AG08396 (cell line): Measurements from ENCODE around the gene ENHO.

Source experiments
- DNase-seq: peaks from one replicate; pipeline ENCODE4 v3.0.0; 2012; ENCODE audit warnings: low spot score, mixed read lengths

ENHO gene

DNA sequence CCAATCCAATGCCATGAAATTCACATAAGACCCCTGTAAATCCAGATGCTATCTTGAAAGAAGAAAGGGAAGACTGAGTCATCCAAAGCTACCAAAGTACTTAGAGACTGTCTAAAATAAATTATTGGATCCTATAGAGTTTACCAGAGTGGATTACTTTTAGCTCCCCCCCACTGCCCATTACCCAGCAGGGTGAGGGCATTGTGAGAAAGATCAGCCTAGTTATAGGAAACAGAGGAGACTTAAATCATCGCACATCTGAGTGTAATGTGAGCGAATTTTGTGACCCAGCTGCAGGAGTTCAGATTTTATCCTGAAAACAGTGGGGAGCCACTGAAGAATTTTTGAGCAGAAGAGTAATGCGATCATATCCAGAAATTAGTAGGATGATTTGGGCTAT lies 1.6 kb upstream of the ENHO start:
- DNase-seq = no peak

DNA sequence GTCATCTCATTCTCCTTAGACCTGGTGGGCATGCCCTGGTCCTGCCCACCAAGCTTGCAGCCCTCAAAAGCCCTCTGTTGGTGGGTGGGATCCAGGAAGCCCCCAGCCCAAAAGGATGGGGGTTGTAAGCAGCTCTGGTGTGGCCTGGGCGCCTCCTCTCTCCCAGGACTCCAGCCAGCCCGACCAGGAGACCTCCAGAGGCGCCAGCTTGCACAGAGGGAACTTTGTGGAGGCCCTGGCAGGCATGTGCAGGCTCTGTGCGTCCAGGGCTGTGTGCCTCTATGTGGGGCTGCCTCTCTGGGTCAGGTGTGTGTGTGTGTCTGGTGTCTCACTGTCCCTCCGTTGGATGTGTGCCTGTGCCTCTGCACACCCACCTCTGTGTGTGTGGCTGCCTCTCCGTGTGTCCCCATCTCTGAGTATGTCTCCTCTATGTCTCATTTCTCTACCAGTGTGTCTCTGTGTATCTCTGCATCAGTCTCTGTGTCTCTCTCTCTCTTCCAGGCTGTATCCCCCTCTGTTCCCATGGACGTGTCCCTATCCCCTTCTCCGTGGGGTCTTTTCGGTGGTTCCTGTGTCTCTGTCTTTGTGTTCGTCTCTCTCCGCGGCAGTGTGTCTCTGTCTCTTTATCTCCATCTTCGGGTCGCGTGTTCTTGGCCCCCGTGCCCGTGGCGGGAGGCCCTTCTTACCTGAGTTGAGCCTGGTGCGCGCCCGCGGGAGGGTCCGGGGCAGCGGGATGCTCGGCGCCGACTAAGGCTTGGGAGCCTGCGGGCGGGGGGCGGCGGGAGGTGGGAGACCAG lies 501 bp downstream of the ENHO start:
- no peak for DNase-seq

DNA sequence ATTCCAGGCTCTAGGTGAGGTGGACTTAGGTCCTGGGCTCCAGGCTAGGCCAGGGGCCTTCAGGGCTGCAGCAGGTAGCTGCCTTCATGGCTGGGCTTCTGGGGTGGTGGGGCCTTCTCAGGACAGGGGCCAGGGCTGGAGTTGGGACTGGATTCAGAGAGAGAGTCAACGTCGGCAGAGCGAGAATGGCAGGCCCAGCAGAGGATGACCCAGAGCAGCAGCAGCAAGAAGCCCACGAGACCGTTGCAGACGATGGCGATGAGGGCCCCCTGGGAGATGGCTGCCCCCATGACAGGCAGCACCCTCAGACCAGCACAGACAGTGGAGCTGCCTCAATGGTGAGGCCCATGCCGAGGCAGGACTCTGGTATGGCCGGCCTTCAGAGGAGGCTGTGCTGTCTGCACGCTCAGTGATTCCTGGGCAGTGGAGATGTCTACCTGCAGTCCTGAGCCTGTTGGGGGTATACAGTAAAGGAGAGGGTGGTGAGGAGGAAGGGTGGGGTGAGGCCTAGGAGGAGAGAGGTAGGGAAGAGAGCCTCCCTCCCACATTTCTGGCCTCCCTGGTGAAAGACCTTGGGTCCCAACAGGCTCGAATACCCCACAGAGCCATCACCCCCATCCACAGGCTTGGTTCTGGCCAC lies 1.3 kb downstream of the ENHO start:
- DNase-seq = no peak

DNA sequence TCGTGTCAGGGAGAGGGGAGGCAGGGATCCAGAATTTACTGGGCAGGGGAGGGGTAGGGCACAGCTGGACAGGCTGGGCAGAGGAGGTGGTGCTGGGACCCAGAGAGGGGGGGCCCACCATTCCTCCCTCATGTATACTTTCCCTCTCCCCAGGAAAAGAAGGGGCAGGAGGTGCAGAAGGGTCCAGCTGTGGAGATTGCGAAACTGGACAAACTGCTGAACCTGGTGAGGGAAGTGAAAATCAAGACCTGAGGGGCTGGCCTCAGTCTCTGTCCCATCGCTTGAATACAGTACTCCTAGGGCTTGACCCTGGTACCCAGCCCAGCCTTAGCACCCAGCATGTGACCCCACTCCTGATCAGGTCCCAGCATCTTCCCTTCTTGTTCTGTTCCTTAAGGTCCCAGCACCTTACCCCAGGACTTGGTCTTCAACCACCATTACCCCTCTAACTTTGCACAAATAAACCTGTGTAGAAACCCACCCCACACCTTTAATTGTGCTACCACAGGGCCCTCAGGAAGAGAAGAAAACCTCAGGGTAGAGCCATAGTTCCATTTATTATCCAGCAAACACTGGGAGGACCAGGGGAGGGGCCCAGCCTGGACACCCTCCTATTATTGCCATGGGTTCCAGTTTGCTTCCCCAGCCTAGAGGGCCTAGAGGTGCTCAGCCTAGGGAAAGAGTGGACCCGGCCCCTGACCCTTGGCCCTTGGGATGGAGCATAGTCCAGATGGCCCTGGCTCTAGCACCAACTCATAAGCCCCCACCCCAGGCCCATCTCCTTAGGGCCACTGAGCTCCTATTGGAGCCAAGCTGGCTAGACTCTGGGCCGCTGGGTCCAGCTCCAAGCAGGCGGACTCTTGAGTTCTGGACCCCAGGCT lies 2.0 kb downstream of the ENHO start:
- no peak for DNase-seq

GRCh38 chr9:34520096-34520495 lies 2.7 kb downstream of the ENHO start:
- DNase-seq = no peak

GRCh38 chr9:34519321-34520020 lies 3.3 kb downstream of the ENHO start:
- DNase-seq = no peak

DNA sequence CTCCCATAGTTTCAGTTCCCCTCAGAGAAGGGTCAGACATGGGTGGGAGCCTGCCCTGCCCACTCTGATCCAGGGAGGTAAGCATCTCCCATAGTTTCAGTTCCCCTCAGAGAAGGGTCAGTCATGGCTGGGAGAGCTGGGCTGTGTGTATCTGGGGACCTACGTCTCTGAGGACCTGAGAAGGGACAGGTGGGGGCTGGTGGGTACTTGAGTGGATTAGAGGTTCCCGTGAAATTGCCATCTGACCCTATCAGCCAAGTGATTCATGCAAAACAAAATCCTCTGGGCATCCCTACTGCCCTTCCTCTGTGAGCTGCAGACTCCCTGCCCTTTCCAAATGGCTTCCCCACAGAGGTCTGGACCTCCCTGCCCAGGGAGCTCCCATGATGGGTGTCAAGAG lies 3.9 kb downstream of the ENHO start:
- DNase-seq = no peak

- DNase-seq = no peak
Measured at GRCh38 chr9:34518110-34518616, 4.6 kb downstream of the ENHO start.

GRCh38 chr9:34517185-34517584 lies 5.6 kb downstream of the ENHO start:
- no peak for DNase-seq

DNA sequence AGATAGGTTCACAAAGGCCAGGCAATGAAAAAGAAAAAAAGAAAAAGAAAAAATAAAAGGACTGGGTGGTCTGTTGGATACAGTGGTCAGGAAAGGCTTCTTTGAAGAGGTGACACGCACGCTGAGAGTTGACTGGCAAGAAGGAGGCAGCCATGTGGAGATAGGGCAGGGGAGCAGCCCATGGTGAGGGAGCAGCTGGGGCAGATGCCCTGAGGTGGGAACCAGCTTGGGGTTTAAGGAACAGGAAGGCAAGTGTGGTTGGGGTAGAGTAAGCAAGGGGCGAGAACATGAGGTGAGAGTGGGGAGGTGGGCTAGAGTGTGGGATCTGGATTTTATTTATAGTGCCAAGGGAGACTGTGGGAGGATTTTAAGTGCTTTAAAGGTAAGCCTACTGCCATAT lies 6.8 kb downstream of the ENHO start:
- DNase-seq = no peak

DNA sequence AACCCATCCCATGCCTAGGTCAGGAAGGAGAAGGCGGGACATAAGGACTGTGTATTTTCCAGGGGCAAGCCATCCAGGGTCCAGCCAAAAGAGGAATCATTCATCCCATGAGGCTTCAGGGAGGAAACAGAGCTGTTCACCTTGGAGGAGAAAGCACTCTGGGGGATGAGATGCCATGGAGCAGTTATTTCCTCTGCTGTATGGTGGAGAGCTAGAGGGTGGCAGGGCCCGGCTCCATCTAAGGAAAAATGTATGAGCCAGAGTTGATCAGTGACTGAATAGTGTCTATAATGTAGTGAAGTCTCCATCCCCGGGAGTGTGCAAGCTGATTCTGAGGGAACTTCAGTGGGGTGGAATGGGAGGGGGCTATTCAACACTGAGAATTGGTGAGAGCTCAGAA lies 8.0 kb downstream of the ENHO start:
- DNase-seq = no peak

DNA sequence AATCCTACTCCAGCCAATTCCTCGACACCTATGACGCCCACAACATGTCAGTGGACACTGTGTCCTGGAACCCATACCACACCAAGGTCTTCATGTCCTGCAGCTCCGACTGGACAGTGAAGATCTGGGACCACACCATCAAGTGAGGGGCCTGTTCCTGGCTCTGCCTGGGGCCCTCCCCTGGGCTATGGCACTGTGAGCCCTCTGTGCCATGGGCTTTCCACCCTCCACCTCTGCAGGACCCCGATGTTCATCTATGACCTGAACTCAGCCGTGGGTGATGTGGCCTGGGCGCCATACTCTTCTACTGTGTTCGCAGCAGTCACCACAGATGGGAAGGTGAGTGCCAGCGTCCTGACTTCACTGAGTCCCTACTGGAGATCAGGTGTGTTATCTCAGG lies 8.4 kb downstream of the ENHO start:
- DNase-seq = no peak

GRCh38 chr9:34513567-34514214 lies 9.1 kb downstream of the ENHO start:
- no peak for DNase-seq

GRCh38 chr9:34512131-34513078 lies 10.4 kb downstream of the ENHO start:
- DNase-seq = no peak

DNA sequence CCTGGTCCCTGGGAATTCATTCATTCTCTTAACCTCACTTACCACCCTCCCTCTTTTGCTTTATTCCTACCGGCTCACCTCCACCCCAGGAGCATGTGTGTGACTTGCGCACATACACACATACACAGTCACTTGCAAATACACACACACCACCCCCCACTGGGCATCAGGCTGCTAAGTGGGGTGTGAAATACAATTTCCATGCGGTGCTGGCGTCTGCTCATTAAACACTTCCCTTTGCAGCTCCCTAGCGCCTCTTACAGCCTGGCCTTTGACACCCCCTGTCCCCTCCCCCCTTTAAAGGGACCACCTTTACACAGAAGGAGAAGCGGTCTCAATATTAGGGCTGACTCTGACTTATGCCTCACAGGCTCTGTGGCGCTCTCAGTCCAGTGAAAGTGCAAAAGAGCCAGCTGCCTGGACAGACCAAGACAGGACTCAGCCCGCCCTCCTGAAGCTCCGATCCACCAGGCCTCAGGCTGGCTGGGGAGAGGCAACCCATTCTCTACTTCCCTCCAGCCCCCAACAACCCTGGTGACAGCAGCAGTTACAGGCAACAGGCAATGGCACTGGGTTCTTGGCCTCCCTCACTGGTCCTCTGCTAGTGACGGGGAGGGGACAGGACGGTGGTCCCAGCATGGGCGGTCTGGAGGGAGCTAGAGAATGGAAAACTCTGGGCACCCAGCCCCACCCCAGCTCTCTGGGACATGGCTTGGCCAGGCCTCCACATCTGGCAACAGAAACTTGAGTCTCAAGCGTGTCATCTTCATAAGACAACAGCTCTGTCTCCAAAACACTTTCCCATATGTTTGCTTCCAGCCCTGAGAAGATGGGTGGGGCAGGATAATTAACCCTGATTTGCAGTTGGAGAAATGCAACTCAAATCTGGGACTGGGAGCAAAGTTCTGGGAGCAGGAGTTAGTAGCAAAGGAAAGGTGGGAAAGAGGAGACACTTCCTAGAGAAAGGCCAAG lies 12.0 kb downstream of the ENHO start:
- DNase-seq = no peak

DNA sequence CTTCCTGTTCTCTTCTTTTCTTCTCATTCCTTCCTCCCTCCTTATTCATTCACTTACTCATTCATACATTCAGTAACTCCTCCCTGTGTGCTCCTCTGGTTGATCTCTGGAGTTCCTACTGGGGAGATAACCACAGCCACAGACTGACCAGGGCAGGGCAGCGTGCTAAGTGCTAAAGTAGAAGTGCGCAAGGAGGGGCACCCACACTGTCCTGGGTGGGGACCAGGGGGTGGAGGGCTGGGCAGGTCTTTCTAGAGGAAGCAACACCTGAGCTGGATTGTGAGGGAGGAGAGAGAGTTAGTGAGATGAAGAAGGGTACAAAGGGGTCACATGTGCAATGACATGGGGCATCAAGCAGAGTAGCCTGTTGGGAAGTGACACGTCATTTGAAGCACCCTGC lies 13.8 kb downstream of the ENHO start:
- DNase-seq = no peak

- no peak for DNase-seq
Measured at GRCh38 chr9:34508463-34508862, 14.3 kb downstream of the ENHO start.

DNA sequence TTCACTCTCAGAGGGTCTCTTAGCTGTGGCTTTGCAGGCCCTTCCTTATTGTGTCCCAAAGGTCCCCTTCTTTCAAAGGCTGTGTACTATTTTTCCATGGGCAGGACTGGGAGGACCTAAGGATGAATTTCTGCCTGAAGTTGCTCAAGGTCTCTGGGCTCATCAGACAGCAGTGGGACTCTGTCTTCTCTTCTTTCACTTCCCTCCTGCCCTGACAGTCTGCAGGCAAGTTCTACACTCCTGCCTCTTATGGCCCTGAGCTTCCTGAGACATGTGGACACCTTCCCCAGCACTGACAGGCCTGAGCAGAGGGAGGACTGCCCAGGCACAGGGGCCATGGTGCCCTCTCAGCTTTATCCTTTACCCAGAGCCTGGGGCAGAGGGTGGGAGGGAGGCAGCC lies 14.8 kb downstream of the ENHO start:
- no peak for DNase-seq

DNA sequence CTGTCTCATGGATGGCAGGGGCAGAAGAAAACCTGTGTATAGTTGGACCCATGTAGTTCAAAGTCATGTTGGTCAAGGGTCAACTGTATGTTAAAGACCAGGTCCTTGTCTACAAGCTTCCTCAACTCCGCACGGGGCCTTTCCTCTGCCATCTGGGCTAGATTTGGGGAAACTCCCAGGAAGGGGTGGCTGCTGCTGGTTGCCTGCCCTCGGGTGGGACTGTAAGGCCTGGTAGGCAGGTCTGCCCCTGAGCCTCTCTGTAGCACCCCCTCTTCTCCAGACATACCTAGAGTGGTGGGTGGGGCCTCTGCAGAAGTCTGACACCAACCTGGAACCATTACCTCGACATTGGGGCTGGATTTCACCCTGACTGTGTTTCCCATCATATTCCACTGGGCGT lies 15.2 kb downstream of the ENHO start:
- no peak for DNase-seq
